ENCODE measurements around the gene RPS26. TPM values are rescaled to one million over a fixed set of nuclear protein-coding genes. Genes with fewer than 3 reads are reported as not detected.

Gene RPS26
- total and polyA plus RNA-seq, 2 of the 13 experiments (the other 11 are each of a cell fraction or from before 2014, with no cell fraction given): 150 to 421 TPM

GRCh38 chr12:56078931-56079722 is 37.4 kb downstream of the RPS26 start (continued):
- peak; percentile 76; the same call in 1 of the 2 replicates for TF ChIP-seq KLF11 (CRISPR knock-in tag; IDR thresholded peaks at IDR 0.05)
- TF ChIP-seq HDAC2 (CRISPR knock-in tag; IDR thresholded peaks at IDR 0.05): peak; percentile 41; the same call in 1 of the 2 replicates
- TF ChIP-seq HIVEP1 (CRISPR knock-in tag; IDR thresholded peaks at IDR 0.05): no peak
- peak; percentile 66; the same call in 1 of the 2 replicates for TF ChIP-seq HOXA3 (CRISPR knock-in tag; IDR thresholded peaks at IDR 0.05)
- TF ChIP-seq, protein P1, sequence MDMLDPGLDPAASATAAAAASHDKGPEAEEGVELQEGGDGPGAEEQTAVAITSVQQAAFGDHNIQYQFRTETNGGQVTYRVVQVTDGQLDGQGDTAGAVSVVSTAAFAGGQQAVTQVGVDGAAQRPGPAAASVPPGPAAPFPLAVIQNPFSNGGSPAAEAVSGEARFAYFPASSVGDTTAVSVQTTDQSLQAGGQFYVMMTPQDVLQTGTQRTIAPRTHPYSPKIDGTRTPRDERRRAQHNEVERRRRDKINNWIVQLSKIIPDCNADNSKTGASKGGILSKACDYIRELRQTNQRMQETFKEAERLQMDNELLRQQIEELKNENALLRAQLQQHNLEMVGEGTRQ (IDR thresholded peaks at IDR 0.05; ENCODE audit: low read depth, low read length): no peak
- TF ChIP-seq, protein P1 (CRISPR knock-in tag; IDR thresholded peaks at IDR 0.05; ENCODE audit: borderline replicate concordance): no peak
- TF ChIP-seq SMAD9 (CRISPR knock-in tag; IDR thresholded peaks at IDR 0.05): no peak
- no peak for TF ChIP-seq ZBTB21 (CRISPR knock-in tag; IDR thresholded peaks at IDR 0.05)
- peak; percentile 1; the same call in 1 of the 2 replicates for TF ChIP-seq FOSL2 (CRISPR knock-in tag; IDR thresholded peaks at IDR 0.05)
- TF ChIP-seq RNF219 (CRISPR knock-in tag; IDR thresholded peaks at IDR 0.05): no peak
- TF ChIP-seq THYN1 (CRISPR knock-in tag; IDR thresholded peaks at IDR 0.05; ENCODE audit: borderline replicate concordance, low read depth): no peak
- TF ChIP-seq PAWR (CRISPR knock-in tag; IDR thresholded peaks at IDR 0.05; ENCODE audit: borderline replicate concordance): no peak
- TF ChIP-seq NR1H2 (CRISPR knock-in tag; IDR thresholded peaks at IDR 0.05; ENCODE audit: borderline replicate concordance, low read depth): no peak
- no peak; the same call in 1 of the 2 replicates for TF ChIP-seq MXD4 (CRISPR knock-in tag; IDR thresholded peaks at IDR 0.05)
- no peak for TF ChIP-seq SMARCC2 (IDR thresholded peaks at IDR 0.05)
- no peak for TF ChIP-seq CBX1 (IDR thresholded peaks at IDR 0.05; ENCODE audit: low read depth)
- TF ChIP-seq MTA3 (CRISPR knock-in tag; IDR thresholded peaks at IDR 0.05): no peak
- TF ChIP-seq, protein P2, sequence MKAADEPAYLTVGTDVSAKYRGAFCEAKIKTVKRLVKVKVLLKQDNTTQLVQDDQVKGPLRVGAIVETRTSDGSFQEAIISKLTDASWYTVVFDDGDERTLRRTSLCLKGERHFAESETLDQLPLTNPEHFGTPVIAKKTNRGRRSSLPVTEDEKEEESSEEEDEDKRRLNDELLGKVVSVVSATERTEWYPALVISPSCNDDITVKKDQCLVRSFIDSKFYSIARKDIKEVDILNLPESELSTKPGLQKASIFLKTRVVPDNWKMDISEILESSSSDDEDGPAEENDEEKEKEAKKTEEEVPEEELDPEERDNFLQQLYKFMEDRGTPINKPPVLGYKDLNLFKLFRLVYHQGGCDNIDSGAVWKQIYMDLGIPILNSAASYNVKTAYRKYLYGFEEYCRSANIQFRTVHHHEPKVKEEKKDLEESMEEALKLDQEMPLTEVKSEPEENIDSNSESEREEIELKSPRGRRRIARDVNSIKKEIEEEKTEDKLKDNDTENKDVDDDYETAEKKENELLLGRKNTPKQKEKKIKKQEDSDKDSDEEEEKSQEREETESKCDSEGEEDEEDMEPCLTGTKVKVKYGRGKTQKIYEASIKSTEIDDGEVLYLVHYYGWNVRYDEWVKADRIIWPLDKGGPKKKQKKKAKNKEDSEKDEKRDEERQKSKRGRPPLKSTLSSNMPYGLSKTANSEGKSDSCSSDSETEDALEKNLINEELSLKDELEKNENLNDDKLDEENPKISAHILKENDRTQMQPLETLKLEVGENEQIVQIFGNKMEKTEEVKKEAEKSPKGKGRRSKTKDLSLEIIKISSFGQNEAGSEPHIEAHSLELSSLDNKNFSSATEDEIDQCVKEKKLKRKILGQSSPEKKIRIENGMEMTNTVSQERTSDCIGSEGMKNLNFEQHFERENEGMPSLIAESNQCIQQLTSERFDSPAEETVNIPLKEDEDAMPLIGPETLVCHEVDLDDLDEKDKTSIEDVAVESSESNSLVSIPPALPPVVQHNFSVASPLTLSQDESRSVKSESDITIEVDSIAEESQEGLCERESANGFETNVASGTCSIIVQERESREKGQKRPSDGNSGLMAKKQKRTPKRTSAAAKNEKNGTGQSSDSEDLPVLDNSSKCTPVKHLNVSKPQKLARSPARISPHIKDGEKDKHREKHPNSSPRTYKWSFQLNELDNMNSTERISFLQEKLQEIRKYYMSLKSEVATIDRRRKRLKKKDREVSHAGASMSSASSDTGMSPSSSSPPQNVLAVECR (CRISPR knock-in tag; IDR thresholded peaks at IDR 0.05; ENCODE audit: borderline replicate concordance): peak; percentile 45; the same call in 1 of the 2 replicates
- TF ChIP-seq TFDP1 (CRISPR knock-in tag; IDR thresholded peaks at IDR 0.05; ENCODE audit: borderline replicate concordance): peak; percentile 69; the same call in 1 of the 2 replicates
